Measurements from ENCODE around the gene PAK6. TPM values are rescaled to one million over a fixed set of nuclear protein-coding genes. Genes with fewer than 3 reads are reported as not detected.

The PAK6 gene
- polyA plus RNA-seq, 1 donor from 2014 or later = 32.4 TPM

DNA sequence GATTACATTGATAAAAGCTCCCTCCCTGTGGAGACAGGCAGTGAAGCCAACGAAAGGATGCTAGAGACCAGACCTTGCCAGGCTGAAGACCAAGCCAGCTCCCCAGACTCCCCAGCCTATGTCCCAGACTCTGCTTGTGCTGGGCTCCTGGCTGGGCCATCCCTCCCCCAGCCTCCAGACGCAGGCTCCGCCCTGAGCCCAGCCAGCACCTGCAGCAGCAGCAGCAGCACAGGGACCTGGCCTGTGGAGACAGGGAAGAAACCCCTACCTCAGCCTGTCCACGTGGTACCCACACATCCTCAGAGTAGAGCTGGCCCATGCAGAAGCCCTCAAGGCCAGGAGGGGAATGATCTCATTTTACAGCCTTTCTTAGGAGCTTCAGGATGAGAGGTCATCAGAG is 30.7 kb downstream of the PAK6 start:
- Histone ChIP-seq H3K79me2 (replicated peaks; ENCODE audit: insufficient read depth, low read length) (no peaks in the 10 kb centered on the region), H3F3A (ENCODE audit: insufficient read depth, low read length, poor library complexity, severe bottlenecking) (no peaks in the 10 kb centered on the region), H3K36me3 (ENCODE audit: insufficient read depth, low read length) (no peaks in the 10 kb centered on the region), H3K9me2 (ENCODE audit: insufficient read depth, low read length) (no peaks in the 10 kb centered on the region), H3K27me3 (ENCODE audit: insufficient read depth, low read depth, low read length) (no peaks in the 10 kb centered on the region), H3K9me3 (ENCODE audit: low read length) (no peaks in the 10 kb centered on the region), H3K27ac (ENCODE audit: low read length) (no peak overlapping the region), H4K20me1 (ENCODE audit: insufficient read depth) (no peaks in the 10 kb centered on the region), H3K9ac (ENCODE audit: low read length) (no peak overlapping the region), H2AFZ (ENCODE audit: low read depth, low read length) (no peak overlapping the region), H3K4me3 (ENCODE audit: low read length) (no peak overlapping the region), H3K4me2 (ENCODE audit: low read length) (no peak overlapping the region)
- TF ChIP-seq TAF1 (IDR thresholded peaks at IDR 0.05; ENCODE audit: low read depth) (no peak), SMC3 (conservative IDR thresholded peaks at IDR 0.05; ENCODE audit: poor library complexity) (no peak), RAD21 (conservative IDR thresholded peaks at IDR 0.05) (no peak), EZH2 (IDR thresholded peaks at IDR 0.05; ENCODE audit: borderline replicate concordance, insufficient read depth, low read length, poor library complexity, severe bottlenecking) (no peak), MXI1 (conservative IDR thresholded peaks at IDR 0.05; ENCODE audit: poor library complexity, severe bottlenecking) (no peak), POLR2AphosphoS5 (IDR thresholded peaks at IDR 0.05) (no peak), EP300 (conservative IDR thresholded peaks at IDR 0.05; ENCODE audit: poor library complexity, severe bottlenecking) (no peak)
- TF ChIP-seq, protein P1, sequence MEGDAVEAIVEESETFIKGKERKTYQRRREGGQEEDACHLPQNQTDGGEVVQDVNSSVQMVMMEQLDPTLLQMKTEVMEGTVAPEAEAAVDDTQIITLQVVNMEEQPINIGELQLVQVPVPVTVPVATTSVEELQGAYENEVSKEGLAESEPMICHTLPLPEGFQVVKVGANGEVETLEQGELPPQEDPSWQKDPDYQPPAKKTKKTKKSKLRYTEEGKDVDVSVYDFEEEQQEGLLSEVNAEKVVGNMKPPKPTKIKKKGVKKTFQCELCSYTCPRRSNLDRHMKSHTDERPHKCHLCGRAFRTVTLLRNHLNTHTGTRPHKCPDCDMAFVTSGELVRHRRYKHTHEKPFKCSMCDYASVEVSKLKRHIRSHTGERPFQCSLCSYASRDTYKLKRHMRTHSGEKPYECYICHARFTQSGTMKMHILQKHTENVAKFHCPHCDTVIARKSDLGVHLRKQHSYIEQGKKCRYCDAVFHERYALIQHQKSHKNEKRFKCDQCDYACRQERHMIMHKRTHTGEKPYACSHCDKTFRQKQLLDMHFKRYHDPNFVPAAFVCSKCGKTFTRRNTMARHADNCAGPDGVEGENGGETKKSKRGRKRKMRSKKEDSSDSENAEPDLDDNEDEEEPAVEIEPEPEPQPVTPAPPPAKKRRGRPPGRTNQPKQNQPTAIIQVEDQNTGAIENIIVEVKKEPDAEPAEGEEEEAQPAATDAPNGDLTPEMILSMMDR (IDR thresholded peaks at IDR 0.05; ENCODE audit: poor library complexity, severe bottlenecking) = no peak
- TF ChIP-seq, protein P2, sequence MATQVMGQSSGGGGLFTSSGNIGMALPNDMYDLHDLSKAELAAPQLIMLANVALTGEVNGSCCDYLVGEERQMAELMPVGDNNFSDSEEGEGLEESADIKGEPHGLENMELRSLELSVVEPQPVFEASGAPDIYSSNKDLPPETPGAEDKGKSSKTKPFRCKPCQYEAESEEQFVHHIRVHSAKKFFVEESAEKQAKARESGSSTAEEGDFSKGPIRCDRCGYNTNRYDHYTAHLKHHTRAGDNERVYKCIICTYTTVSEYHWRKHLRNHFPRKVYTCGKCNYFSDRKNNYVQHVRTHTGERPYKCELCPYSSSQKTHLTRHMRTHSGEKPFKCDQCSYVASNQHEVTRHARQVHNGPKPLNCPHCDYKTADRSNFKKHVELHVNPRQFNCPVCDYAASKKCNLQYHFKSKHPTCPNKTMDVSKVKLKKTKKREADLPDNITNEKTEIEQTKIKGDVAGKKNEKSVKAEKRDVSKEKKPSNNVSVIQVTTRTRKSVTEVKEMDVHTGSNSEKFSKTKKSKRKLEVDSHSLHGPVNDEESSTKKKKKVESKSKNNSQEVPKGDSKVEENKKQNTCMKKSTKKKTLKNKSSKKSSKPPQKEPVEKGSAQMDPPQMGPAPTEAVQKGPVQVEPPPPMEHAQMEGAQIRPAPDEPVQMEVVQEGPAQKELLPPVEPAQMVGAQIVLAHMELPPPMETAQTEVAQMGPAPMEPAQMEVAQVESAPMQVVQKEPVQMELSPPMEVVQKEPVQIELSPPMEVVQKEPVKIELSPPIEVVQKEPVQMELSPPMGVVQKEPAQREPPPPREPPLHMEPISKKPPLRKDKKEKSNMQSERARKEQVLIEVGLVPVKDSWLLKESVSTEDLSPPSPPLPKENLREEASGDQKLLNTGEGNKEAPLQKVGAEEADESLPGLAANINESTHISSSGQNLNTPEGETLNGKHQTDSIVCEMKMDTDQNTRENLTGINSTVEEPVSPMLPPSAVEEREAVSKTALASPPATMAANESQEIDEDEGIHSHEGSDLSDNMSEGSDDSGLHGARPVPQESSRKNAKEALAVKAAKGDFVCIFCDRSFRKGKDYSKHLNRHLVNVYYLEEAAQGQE (IDR thresholded peaks at IDR 0.05; ENCODE audit: borderline replicate concordance) = no peak

DNA sequence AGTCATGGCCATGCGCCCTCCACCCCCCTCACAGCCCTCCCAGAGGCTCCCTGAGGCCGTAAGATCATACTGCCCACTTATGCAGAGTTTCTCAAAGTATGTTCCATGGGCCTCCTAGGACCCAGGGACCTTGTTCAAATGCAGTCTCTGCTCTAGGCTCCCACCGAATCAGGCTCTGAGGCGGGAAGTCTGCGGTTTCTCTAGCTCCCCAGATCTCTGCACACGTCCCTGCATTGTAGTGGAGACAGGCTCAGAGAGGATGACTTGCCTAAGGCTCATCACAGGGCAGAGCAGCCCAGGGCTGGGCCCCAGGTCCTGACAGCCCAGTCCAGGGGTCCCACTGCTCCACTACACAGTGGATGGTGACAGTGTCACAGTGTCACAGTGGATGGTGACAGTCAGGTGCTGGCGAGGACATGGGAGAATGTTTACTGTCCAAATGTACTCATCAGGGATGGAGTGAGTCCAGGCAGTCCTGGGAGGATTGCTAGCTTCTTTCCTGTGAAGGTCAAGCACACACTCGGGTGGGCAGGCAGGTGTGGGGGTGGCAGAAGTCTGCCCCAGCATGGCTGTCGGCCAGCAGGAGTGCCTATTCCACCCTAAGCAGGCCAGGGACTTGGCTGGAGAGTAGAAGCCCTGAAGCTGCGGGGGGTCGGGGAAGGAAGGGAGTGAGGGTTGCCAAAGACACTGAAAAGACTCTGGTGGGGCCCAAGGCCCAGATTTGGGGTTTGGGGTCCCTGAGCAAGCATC is 31.6 kb downstream of the PAK6 start:
- H3K27ac ChIP-seq (ENCODE audit: low read length) = no peak overlapping the region
- no peak overlapping the region for H2AFZ ChIP-seq (ENCODE audit: low read depth, low read length)
- no peaks in the 10 kb centered on the region for H3K27me3 ChIP-seq (ENCODE audit: insufficient read depth, low read depth, low read length)
- no peak for TF ChIP-seq MXI1 (conservative IDR thresholded peaks at IDR 0.05; ENCODE audit: poor library complexity, severe bottlenecking)
- no peak for TF ChIP-seq EP300 (conservative IDR thresholded peaks at IDR 0.05; ENCODE audit: poor library complexity, severe bottlenecking)
- no peak for TF ChIP-seq EZH2 (IDR thresholded peaks at IDR 0.05; ENCODE audit: borderline replicate concordance, insufficient read depth, low read length, poor library complexity, severe bottlenecking)
- TF ChIP-seq, protein P2 (IDR thresholded peaks at IDR 0.05; ENCODE audit: borderline replicate concordance) = no peak
- H3K9ac ChIP-seq (ENCODE audit: low read length) = no peak overlapping the region
- H3K79me2 ChIP-seq (replicated peaks; ENCODE audit: insufficient read depth, low read length) = no peaks in the 10 kb centered on the region
- H3K9me2 ChIP-seq (ENCODE audit: insufficient read depth, low read length) = no peaks in the 10 kb centered on the region
- no peaks in the 10 kb centered on the region for H3K9me3 ChIP-seq (ENCODE audit: low read length)
- H3K36me3 ChIP-seq (ENCODE audit: insufficient read depth, low read length) = no peaks in the 10 kb centered on the region
- H4K20me1 ChIP-seq (ENCODE audit: insufficient read depth) = no peaks in the 10 kb centered on the region
- no peak overlapping the region for H3K4me3 ChIP-seq (ENCODE audit: low read length)
- no peak overlapping the region for H3K4me2 ChIP-seq (ENCODE audit: low read length)
- H3F3A ChIP-seq (ENCODE audit: insufficient read depth, low read length, poor library complexity, severe bottlenecking) = no peaks in the 10 kb centered on the region

Measured in neural cell (in vitro differentiated cells).